GM23248 (cell line): ENCODE measurements around the gene PCDHB13.
"Not testable (repeated sequence)": the region's sequence is repeated elsewhere in the genome, so short reads cannot be mapped to it uniquely, and the experiment has no call there.

Source experiments
- EZH2 ChIP-seq: fragments of 200-600 bp; sonication (generic); IDR thresholded peaks from 2 replicates; pipeline ENCODE4 v1.6.1; 2018; ENCODE audit warnings: antibody characterized with exemption, mild to moderate bottlenecking; ENCODE audit not compliant: insufficient read depth, poor library complexity, severe bottlenecking
- EZH2phosphoT487 ChIP-seq: fragments of 200-600 bp; sonication (generic); IDR thresholded peaks from 2 replicates; pipeline ENCODE4 v1.6.1; 2018; ENCODE audit warnings: antibody characterized with exemption, moderate library complexity, mild to moderate bottlenecking, low read depth; ENCODE audit not compliant: insufficient read depth

- TF ChIP-seq EZH2phosphoT487, EZH2: not testable (repeated sequence)
These were observed 34.3 kb upstream of the PCDHB13 start for GRCh38 chr5:141179371-141179770.
